MCF 10A (cell line): ENCODE results near the gene PNRC2. TPM values are rescaled to one million over a fixed set of nuclear protein-coding genes. Genes with fewer than 3 reads are reported as not detected.

Experiments used
- Bru-seq: library from RNA; stranded (reverse); fragments of 400-500 nt; gene quantifications from one replicate; lab custom pipeline; 2021; lab: Mats Ljungman, UMichigan
- BruChase-seq, 2 experiments: library from RNA; stranded (reverse); fragments of 400-500 nt; gene quantifications; one replicate each; lab custom pipeline; 2021; lab: Mats Ljungman, UMichigan
- BruUV-seq: library from RNA; stranded (reverse); fragments of 400-500 nt; replicated peaks from 2 replicates; lab custom pipeline; 2021; lab: Mats Ljungman, UMichigan
- CTCF ChIA-PET: fragments of 300-600 bp; sonication (Branson Sonifier 250); formaldehyde crosslinking; extraction: SDS; loops from one replicate; lab custom pipeline; 2021; ENCODE audit warnings: antibody characterized with exemption, inconsistent platforms; lab: Yijun Ruan, JAX
- POLR2A ChIA-PET: fragments of 300-600, 350-650 bp; sonication (Branson Sonifier 250); formaldehyde crosslinking; extraction: SDS; loops from one replicate; lab custom pipeline; 2020; ENCODE audit warnings: antibody characterized with exemption, inconsistent platforms; lab: Yijun Ruan, JAX
- DNase-seq: peaks from one replicate; pipeline ENCODE4 v3.0.0-alpha.2; 2018; ENCODE audit not compliant: unreplicated experiment
- H3K27ac Mint-ChIP-seq: one replicate; pipeline ENCODE4 v1.8.0; 2022; ENCODE audit warnings: mild to moderate bottlenecking, low read depth, mixed read lengths; ENCODE audit not compliant: unreplicated experiment
- H3K27me3 Mint-ChIP-seq: one replicate; pipeline ENCODE4 v1.8.0; 2022; ENCODE audit warnings: mixed read lengths; ENCODE audit not compliant: insufficient read depth, unreplicated experiment
- H3K36me3 Mint-ChIP-seq: one replicate; pipeline ENCODE4 v1.8.0; 2022; ENCODE audit warnings: mild to moderate bottlenecking, moderate library complexity, mixed read lengths; ENCODE audit not compliant: insufficient read depth, unreplicated experiment
- H3K4me1 Mint-ChIP-seq: one replicate; pipeline ENCODE4 v1.8.0; 2022; ENCODE audit warnings: mixed read lengths; ENCODE audit not compliant: insufficient read depth, unreplicated experiment
- H3K4me3 Mint-ChIP-seq: one replicate; pipeline ENCODE4 v1.8.0; 2022; ENCODE audit warnings: mild to moderate bottlenecking, moderate library complexity, mixed read lengths; ENCODE audit not compliant: unreplicated experiment
- H3K9me3 Mint-ChIP-seq: one replicate; pipeline ENCODE4 v1.8.0; 2022; ENCODE audit warnings: mixed read lengths; ENCODE audit not compliant: unreplicated experiment
- CTCF ChIP-seq: fragments of 200-600 bp; IDR thresholded peaks from one replicate; pipeline ENCODE4 v1.8.0; 2022; ENCODE audit warnings: antibody characterized with exemption, mild to moderate bottlenecking; ENCODE audit not compliant: unreplicated experiment
- intact Hi-C: fragments of 100-400 bp; cut with micrococcal nuclease; formaldehyde crosslinking; loops from 2 replicates; pipeline ENCODE4 v1.14.1; 2022
- long read RNA-seq: library from polyadenylated mRNA; stranded (forward); transcript quantifications from one replicate; pipeline ENCODE4 v2.0.0, GENCODE V29; 2022
- total RNA-seq: library from RNA; stranded (reverse); gene quantifications from 2 replicates; pipeline ENCODE4 v1.2.3, GENCODE V29; 2022

PNRC2 gene
- total RNA-seq (103 and 115 TPM in 2 replicates), Bru-seq, nascent RNA (percentile 98 among the genes with signal in this experiment), BruChase-seq, experiment 1, labeled RNA remaining after a 6-hour chase (percentile 98 among the genes with signal in this experiment), BruChase-seq, experiment 2, labeled RNA remaining after a 2-hour chase (percentile 100 among the genes with signal in this experiment)
- long read RNA-seq, transcript PNRC2-202 (3 exons, 814 nt) = minor isoform, 7 of 306 reads
- long read RNA-seq, transcript PNRC2-201 (3 exons, 2,416 nt) = major isoform, 276 of 306 reads
- long read RNA-seq, partial matches to known transcripts = 0 of 306 reads
- long read RNA-seq, other reads (novel, unspliced or antisense) = 19 of 306 reads

DNA sequence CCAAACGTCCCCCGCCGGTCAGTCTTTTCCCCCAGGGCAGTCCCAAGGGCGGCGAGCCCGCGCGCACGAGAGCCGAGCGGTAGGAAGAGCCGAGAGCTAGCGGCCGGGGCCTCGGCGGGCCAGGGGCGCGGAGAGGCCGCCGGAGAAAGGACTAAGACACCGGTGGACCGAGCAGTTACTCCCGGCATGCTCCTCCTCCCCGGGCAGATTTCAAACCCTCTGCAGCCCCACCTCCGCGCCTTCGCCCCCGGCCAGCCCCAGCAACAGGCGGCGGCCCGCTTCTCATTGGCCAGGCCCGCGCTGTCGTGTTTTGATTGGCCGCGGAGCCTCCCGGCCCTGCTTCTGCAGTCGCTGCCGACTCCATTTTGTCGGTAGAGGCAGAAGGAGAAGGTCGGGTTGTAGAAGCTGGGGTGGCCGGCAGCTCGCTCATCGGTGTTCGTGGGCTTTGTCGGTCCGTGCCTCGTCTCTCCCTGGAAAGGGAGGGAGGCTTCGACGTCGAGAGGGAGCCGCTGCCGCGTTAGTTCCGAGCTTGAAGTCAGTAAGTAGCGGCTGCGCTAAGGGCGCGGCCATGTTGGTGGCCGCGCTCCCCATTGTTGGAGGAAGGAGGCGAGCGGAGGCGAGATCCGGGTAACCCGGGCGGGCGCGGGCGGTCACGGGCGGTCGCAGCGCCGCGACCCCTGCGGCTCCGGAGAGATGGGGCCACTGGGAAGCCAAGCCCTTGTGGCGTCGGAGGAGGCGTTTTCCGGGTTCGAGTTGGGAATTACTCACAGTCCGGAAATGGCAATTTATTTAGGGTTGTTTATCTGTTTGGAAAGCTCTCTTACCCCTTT is at the start of gene PNRC2:
PNRC2 (plus strand) TSS at position 368 of the 830 bp plus-strand sequence. CDS start 1,630 bp downstream, outside the sequence.
- H3K4me3 Mint-ChIP-seq = peak within 1 kb of the TSS; percentile 95
- BruUV-seq = no TSS peak
- no peaks in the 10 kb centered on the region for H3K27me3 Mint-ChIP-seq
- H3K36me3 Mint-ChIP-seq = peaks cover 60% of the 10 kb centered on the region
- no peaks in the 10 kb centered on the region for H3K9me3 Mint-ChIP-seq
- intact Hi-C loops = loop anchor here (1.0 to 10.0 kb wide), 2 partner anchors 69 to 155 kb away; partner anchors contain the start of gene MYOM3
- POLR2A ChIA-PET = interaction anchor here (0.6 to 4.0 kb wide), 36 partner anchors 8 to 1468 kb away, joined by 3 to 97 read pairs (median 6); partner anchors contain the start of genes ELOA, GALE, PITHD1 and SRSF10
- TF ChIP-seq CTCF = no peak
- CTCF ChIA-PET = interaction anchor here (0.6 to 1.9 kb wide), 3 partner anchors 57 to 466 kb away, joined by 3 to 6 read pairs (median 4); no protein-coding TSS in a partner anchor
- H3K4me1 Mint-ChIP-seq = peaks cover 34% of the 10 kb centered on the region
- peak within 1 kb of the TSS; percentile 100 for H3K27ac Mint-ChIP-seq
- peak; percentile 96 for DNase-seq

GRCh38 chr1:23910144-23910543 is 49.5 kb upstream of the PNRC2 start:
- no peak overlapping the region for H3K4me3 Mint-ChIP-seq
- no peaks in the 10 kb centered on the region for H3K27me3 Mint-ChIP-seq
- TF ChIP-seq CTCF = no peak
- H3K4me1 Mint-ChIP-seq = no peaks in the 10 kb centered on the region
- no peak overlapping the region for H3K27ac Mint-ChIP-seq
- POLR2A ChIA-PET = interaction anchor here (1.2 to 1.4 kb wide), 2 partner anchors 99 to 111 kb away, joined by 3 to 4 read pairs; no protein-coding TSS in a partner anchor
- DNase-seq = no peak
- intact Hi-C loops = loop anchor here (10.0 kb wide), 1 partner anchor 365 kb away; no protein-coding TSS in a partner anchor
- no TSS peak for BruUV-seq
- CTCF ChIA-PET = interaction anchor here (0.6 to 0.8 kb wide), 3 partner anchors 100 to 229 kb away, joined by 3 to 7 read pairs (median 4); no protein-coding TSS in a partner anchor
- no peaks in the 10 kb centered on the region for H3K9me3 Mint-ChIP-seq
- H3K36me3 Mint-ChIP-seq = no peaks in the 10 kb centered on the region

GRCh38 chr1:23910553-23911246 is 48.9 kb upstream of the PNRC2 start:
- H3K27me3 Mint-ChIP-seq = no peaks in the 10 kb centered on the region
- no TSS peak for BruUV-seq
- DNase-seq = no peak
- no peaks in the 10 kb centered on the region for H3K9me3 Mint-ChIP-seq
- H3K27ac Mint-ChIP-seq = no peak overlapping the region
- H3K4me3 Mint-ChIP-seq = no peak overlapping the region
- H3K36me3 Mint-ChIP-seq = no peaks in the 10 kb centered on the region
- ChIA-PET CTCF (no interaction called here), POLR2A (interaction anchor here (1.2 kb wide), 1 partner anchor 111 kb away, joined by 4 read pairs; no protein-coding TSS in a partner anchor)
- no peaks in the 10 kb centered on the region for H3K4me1 Mint-ChIP-seq
- TF ChIP-seq CTCF = no peak
- intact Hi-C loops = loop anchor here (10.0 kb wide), 1 partner anchor 366 kb away; no protein-coding TSS in a partner anchor
